ENCODE results near the gene NKIRAS1.
A peak's percentile ranks its signal among the peaks of the same experiment; 100 is the strongest.
"Not testable (repeated sequence)": the region's sequence is repeated elsewhere in the genome, so short reads cannot be mapped to it uniquely, and the experiment has no call there.

NKIRAS1 gene

GRCh38 chr3:23920151-23920655 lies 3.4 kb upstream of the NKIRAS1 start:
- ATAC-seq (ENCODE audit: insufficient read depth, low read depth) = no peak
- no peak for DNase-seq
- no peak overlapping the region for H3K27ac ChIP-seq (ENCODE audit: low read length)
- H3K27me3 ChIP-seq (ENCODE audit: insufficient read depth, low read length, poor library complexity) = no peaks in the 10 kb centered on the region
- peaks cover 40% of the 10 kb centered on the region for H3K36me3 ChIP-seq (ENCODE audit: insufficient read depth, low read length)
- no peaks in the 10 kb centered on the region for H3K9me3 ChIP-seq (ENCODE audit: insufficient read depth, low read length, severe bottlenecking)
- H3K4me1 ChIP-seq (ENCODE audit: insufficient read depth, low read length) = peaks cover 26% of the 10 kb centered on the region
- no peak overlapping the region for H3K4me3 ChIP-seq (ENCODE audit: low read depth in 1 of 2, low read length in 2 of 2)
- no peak overlapping the region for H2AFZ ChIP-seq (ENCODE audit: low read depth, low read length)
- H3K4me2 ChIP-seq (ENCODE audit: insufficient read depth, low read length) = no peak overlapping the region; the same call in 1 of the 2 replicates
- no peak overlapping the region for H3K9ac ChIP-seq (ENCODE audit: low read depth, low read length)
- peaks cover 26% of the 10 kb centered on the region for H3K79me2 ChIP-seq (ENCODE audit: insufficient read depth, low read length)
- H4K20me1 ChIP-seq (ENCODE audit: insufficient read depth, low read length) = peaks cover 30% of the 10 kb centered on the region
- TF ChIP-seq EZH2 (IDR thresholded peaks at IDR 0.05; ENCODE audit: borderline replicate concordance, low read depth, low read length, severe bottlenecking) (no peak), CTCF (IDR thresholded peaks at IDR 0.05; ENCODE audit: borderline replicate concordance, extremely low read depth, low read length, poor library complexity, severe bottlenecking) (no peak)

GRCh38 chr3:23919628-23920027 lies 2.8 kb upstream of the NKIRAS1 start:
- ATAC-seq (ENCODE audit: insufficient read depth, low read depth) = no peak
- Histone ChIP-seq H3K27ac (ENCODE audit: low read length) (no peak overlapping the region), H3K4me3 (ENCODE audit: low read depth in 1 of 2, low read length in 2 of 2) (no peak overlapping the region), H3K36me3 (ENCODE audit: insufficient read depth, low read length) (peaks cover 40% of the 10 kb centered on the region), H3K9ac (ENCODE audit: low read depth, low read length) (no peak overlapping the region), H3K9me3 (ENCODE audit: insufficient read depth, low read length, severe bottlenecking) (no peaks in the 10 kb centered on the region), H3K4me1 (ENCODE audit: insufficient read depth, low read length) (peaks cover 31% of the 10 kb centered on the region), H4K20me1 (ENCODE audit: insufficient read depth, low read length) (peaks cover 30% of the 10 kb centered on the region), H2AFZ (ENCODE audit: low read depth, low read length) (no peak overlapping the region), H3K79me2 (ENCODE audit: insufficient read depth, low read length) (peaks cover 26% of the 10 kb centered on the region), H3K4me2 (ENCODE audit: insufficient read depth, low read length) (no peak overlapping the region), H3K27me3 (ENCODE audit: insufficient read depth, low read length, poor library complexity) (no peaks in the 10 kb centered on the region)
- TF ChIP-seq CTCF (IDR thresholded peaks at IDR 0.05; ENCODE audit: borderline replicate concordance, extremely low read depth, low read length, poor library complexity, severe bottlenecking) = no peak
- TF ChIP-seq EZH2 (IDR thresholded peaks at IDR 0.05; ENCODE audit: borderline replicate concordance, low read depth, low read length, severe bottlenecking) = no peak
- no peak for DNase-seq

GRCh38 chr3:23918331-23918730 lies 1.5 kb upstream of the NKIRAS1 start:
- not testable (repeated sequence) for ATAC-seq (ENCODE audit: insufficient read depth, low read depth); DNase-seq; H3K9me3 ChIP-seq (ENCODE audit: insufficient read depth, low read length, severe bottlenecking); H3K27me3 ChIP-seq (ENCODE audit: insufficient read depth, low read length, poor library complexity); H2AFZ ChIP-seq (ENCODE audit: low read depth, low read length)
- peaks cover 40% of the 10 kb centered on the region for H3K36me3 ChIP-seq (ENCODE audit: insufficient read depth, low read length)
- H3K27ac ChIP-seq (ENCODE audit: low read length) = peak overlapping the region; percentile 86
- H3K4me3 ChIP-seq (ENCODE audit: low read depth in 1 of 2, low read length in 2 of 2) = peak overlapping the region; percentile 47 to 68; a peak in 3 of 4 replicates
- peak overlapping the region; percentile 76 for H3K4me2 ChIP-seq (ENCODE audit: insufficient read depth, low read length)
- peak overlapping the region; percentile 86 for H3K9ac ChIP-seq (ENCODE audit: low read depth, low read length)
- peaks cover 30% of the 10 kb centered on the region for H4K20me1 ChIP-seq (ENCODE audit: insufficient read depth, low read length)
- peaks cover 31% of the 10 kb centered on the region for H3K4me1 ChIP-seq (ENCODE audit: insufficient read depth, low read length)
- peaks cover 26% of the 10 kb centered on the region for H3K79me2 ChIP-seq (ENCODE audit: insufficient read depth, low read length)

- H3K9ac ChIP-seq (ENCODE audit: low read depth, low read length) = peak overlapping the region; percentile 86
- peak; percentile 80 for DNase-seq
- not testable (repeated sequence) for H3K9me3 ChIP-seq (ENCODE audit: insufficient read depth, low read length, severe bottlenecking); ATAC-seq (ENCODE audit: insufficient read depth, low read depth); H3K27me3 ChIP-seq (ENCODE audit: insufficient read depth, low read length, poor library complexity)
- H2AFZ ChIP-seq (ENCODE audit: low read depth, low read length) = peak overlapping the region; percentile 71
- H3K4me2 ChIP-seq (ENCODE audit: insufficient read depth, low read length) = peak overlapping the region; percentile 76
- H4K20me1 ChIP-seq (ENCODE audit: insufficient read depth, low read length) = peaks cover 30% of the 10 kb centered on the region
- peaks cover 31% of the 10 kb centered on the region for H3K4me1 ChIP-seq (ENCODE audit: insufficient read depth, low read length)
- peaks cover 40% of the 10 kb centered on the region for H3K36me3 ChIP-seq (ENCODE audit: insufficient read depth, low read length)
- H3K79me2 ChIP-seq (ENCODE audit: insufficient read depth, low read length) = peaks cover 26% of the 10 kb centered on the region
- H3K27ac ChIP-seq (ENCODE audit: low read length) = peak overlapping the region; percentile 86
- H3K4me3 ChIP-seq (ENCODE audit: low read depth in 1 of 2, low read length in 2 of 2) = peak overlapping the region; percentile 47 to 68
Measured at GRCh38 chr3:23917679-23918303, 1.0 kb upstream of the NKIRAS1 start.
